Ishikawa (cell line): Measurements from ENCODE around the gene SKA1.

Source experiments
- CEBPB ChIP-seq: IDR thresholded peaks from 2 replicates; pipeline ENCODE4 v1.6.1; 2012
- CREB1 ChIP-seq: IDR thresholded peaks from 2 replicates; pipeline ENCODE4 v1.6.1; 2012; ENCODE audit warnings: low read depth
- EGR1 ChIP-seq: IDR thresholded peaks from 2 replicates; pipeline ENCODE4 v1.6.1; 2012
- EP300 ChIP-seq: IDR thresholded peaks from 2 replicates; pipeline ENCODE4 v1.6.1; 2012; ENCODE audit warnings: borderline replicate concordance
- FOXM1 ChIP-seq: IDR thresholded peaks from 2 replicates; pipeline ENCODE4 v1.6.1; 2012; ENCODE audit warnings: low read depth, borderline replicate concordance
- NFIC ChIP-seq: IDR thresholded peaks from 2 replicates; pipeline ENCODE4 v1.6.1; 2012
- RAD21 ChIP-seq: IDR thresholded peaks from 2 replicates; pipeline ENCODE4 v1.6.1; 2012; ENCODE audit warnings: low read depth
- TCF12 ChIP-seq: IDR thresholded peaks from 2 replicates; pipeline ENCODE4 v1.6.1; 2012; ENCODE audit warnings: low read depth
- TEAD4 ChIP-seq: IDR thresholded peaks from 2 replicates; pipeline ENCODE4 v1.6.1; 2012
- USF1 ChIP-seq: IDR thresholded peaks from 2 replicates; pipeline ENCODE4 v1.6.1; 2012
- YY1 ChIP-seq: IDR thresholded peaks from 2 replicates; pipeline ENCODE4 v1.6.1; 2012; ENCODE audit warnings: low read depth
- ZBTB7A ChIP-seq: IDR thresholded peaks from 2 replicates; pipeline ENCODE4 v1.6.1; 2012; ENCODE audit warnings: low read depth
- TF ChIP-seq, protein P1 (sequence below): IDR thresholded peaks from 2 replicates; pipeline ENCODE4 v1.6.1; 2012
- TF ChIP-seq, protein P2 (sequence below): IDR thresholded peaks from 2 replicates; pipeline ENCODE4 v1.6.1; 2012; ENCODE audit warnings: low read depth, mild to moderate bottlenecking

SKA1 gene

DNA sequence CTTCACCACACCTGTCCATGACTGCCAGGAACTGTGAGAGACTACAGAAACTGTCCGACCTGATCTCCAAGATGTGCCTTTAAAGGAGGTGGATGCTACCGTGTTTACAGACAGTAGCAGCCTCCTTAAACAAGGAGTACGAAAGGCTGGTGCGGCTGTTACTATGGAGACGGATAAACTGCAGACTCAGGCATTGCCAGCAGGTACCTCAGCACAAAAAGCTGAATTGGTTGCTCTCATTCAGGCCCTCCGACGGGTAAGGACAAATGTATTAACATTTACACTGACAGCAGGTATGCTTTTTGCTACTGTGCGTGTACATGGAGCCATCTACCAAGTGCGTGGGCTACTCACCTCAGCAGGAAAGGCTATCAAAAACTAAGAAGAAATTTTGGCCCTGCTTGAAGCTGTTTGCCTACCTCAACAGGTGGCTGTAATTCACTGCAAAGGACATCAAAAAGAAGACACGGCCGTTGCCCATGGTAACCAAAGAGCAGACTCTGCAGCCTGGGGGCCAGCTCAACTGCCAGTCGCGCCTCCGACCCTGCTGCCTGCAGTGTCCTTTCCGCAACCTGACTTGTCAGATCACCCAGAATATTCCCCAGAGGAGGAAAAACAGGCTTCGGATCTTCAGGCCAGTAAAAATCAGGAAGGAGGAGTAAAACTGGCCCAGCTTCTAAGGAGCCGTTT lies 30.9 kb downstream of the SKA1 start:
- TF ChIP-seq FOXM1 (no peak), EP300 (no peak), USF1 (no peak), EGR1 (no peak), TCF12 (no peak), YY1 (no peak), NFIC (no peak), CEBPB (no peak), TEAD4 (no peak)
- TF ChIP-seq, protein P1, sequence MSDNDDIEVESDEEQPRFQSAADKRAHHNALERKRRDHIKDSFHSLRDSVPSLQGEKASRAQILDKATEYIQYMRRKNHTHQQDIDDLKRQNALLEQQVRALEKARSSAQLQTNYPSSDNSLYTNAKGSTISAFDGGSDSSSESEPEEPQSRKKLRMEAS: no peak
- TF ChIP-seq, protein P2, sequence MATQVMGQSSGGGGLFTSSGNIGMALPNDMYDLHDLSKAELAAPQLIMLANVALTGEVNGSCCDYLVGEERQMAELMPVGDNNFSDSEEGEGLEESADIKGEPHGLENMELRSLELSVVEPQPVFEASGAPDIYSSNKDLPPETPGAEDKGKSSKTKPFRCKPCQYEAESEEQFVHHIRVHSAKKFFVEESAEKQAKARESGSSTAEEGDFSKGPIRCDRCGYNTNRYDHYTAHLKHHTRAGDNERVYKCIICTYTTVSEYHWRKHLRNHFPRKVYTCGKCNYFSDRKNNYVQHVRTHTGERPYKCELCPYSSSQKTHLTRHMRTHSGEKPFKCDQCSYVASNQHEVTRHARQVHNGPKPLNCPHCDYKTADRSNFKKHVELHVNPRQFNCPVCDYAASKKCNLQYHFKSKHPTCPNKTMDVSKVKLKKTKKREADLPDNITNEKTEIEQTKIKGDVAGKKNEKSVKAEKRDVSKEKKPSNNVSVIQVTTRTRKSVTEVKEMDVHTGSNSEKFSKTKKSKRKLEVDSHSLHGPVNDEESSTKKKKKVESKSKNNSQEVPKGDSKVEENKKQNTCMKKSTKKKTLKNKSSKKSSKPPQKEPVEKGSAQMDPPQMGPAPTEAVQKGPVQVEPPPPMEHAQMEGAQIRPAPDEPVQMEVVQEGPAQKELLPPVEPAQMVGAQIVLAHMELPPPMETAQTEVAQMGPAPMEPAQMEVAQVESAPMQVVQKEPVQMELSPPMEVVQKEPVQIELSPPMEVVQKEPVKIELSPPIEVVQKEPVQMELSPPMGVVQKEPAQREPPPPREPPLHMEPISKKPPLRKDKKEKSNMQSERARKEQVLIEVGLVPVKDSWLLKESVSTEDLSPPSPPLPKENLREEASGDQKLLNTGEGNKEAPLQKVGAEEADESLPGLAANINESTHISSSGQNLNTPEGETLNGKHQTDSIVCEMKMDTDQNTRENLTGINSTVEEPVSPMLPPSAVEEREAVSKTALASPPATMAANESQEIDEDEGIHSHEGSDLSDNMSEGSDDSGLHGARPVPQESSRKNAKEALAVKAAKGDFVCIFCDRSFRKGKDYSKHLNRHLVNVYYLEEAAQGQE: no peak

DNA sequence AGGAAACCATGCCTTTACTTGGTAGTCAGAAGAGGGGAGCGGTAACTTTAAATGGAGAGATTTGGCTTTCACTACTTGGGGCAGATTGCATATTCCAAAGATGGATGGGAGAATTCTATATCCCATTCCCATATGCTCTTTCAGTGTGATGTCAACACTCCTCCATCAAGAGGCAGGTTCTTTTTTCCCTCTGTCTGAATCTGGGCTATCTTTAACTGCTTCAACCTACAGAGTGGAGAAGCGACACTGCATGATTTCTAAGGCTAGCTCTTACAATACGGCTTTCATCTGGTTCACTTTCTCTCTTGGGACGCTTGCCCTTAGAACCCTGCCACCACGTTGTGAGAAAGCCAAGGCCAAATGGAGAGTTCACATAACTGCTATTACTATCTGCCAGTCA lies 34.4 kb downstream of the SKA1 start:
- TF ChIP-seq, protein P2: no peak
- TF ChIP-seq TCF12: no peak
- no peak for TF ChIP-seq NFIC
- TF ChIP-seq ZBTB7A: no peak
- no peak for TF ChIP-seq RAD21
- TF ChIP-seq TEAD4: no peak

GRCh38 chr18:50410008-50410407 lies 35.2 kb downstream of the SKA1 start:
- TF ChIP-seq, protein P2: no peak
- TF ChIP-seq EP300 (no peak), CREB1 (no peak), YY1 (no peak), TEAD4 (no peak), TCF12 (no peak)

DNA sequence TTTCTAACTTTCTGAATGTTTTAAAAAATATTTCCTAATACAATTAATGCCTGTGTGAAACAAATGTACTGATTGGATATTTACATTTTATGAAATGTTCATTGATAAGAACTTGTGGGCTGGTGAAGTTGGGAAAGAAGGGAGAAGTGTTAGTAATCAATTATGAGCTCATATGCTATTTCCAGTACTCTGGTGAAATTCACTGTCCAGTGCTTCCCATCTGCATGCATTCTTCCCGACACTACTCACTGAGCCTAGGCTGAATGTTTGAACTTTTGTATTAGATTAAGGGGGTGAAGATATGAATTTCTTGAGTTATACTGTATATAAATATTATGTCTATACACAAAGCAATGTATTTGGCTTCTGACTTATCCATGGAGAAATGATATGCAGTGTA lies 36.0 kb downstream of the SKA1 start:
- no peak for TF ChIP-seq EP300

GRCh38 chr18:50418650-50419049 lies 43.8 kb downstream of the SKA1 start:
- TF ChIP-seq EP300 (no peak), CEBPB (no peak), ZBTB7A (no peak), USF1 (no peak), NFIC (no peak), YY1 (no peak), RAD21 (no peak)
- TF ChIP-seq, protein P1: no peak
- TF ChIP-seq, protein P2: no peak
